ENCODE data around the gene FOXP4.
A peak's percentile ranks its signal among the peaks of the same experiment; 100 is the strongest.

FOXP4 gene

DNA sequence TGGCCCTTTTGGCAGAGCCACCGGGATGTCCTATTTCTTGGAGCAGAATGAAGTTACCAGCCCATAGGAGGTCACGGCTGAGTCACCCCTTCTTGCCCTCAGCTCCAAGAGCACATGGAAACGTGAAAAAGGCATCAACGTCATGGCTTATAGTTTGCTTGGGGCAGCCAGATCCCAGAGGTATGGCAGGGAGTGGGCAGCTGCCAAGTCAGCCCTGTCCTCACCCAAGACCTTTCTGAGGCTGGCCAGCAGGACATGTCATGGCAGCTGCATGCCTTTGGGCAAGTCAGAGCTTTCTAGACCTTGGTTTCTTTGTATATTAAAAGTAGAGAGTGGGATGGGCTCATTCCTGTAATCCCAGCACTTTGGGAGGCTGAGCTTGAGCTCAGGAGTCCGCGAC lies 83.9 kb downstream of the FOXP4 start:
- no peak for DNase-seq (ENCODE audit: low spot score)

DNA sequence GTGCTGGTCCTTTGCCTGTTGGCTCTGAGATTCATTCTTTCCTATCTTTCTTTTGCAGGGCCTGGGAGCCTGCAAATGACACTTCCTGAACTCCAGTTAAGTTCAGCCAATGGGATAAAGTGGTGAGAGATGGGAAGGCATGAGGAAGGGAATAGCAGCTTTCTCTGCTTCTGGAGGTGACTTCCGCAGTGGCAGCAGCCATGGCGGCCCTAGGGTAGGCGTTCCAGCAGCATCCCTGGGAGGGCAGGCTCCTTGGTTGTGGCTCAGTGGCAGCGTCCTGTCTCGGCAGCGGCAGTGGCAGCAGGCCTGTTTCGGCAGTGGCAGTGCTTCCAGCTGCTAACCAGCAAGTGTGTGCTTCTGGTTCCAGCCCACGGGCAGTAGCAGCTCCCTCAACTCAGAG lies 84.8 kb downstream of the FOXP4 start:
- DNase-seq (ENCODE audit: low spot score), result no peak

DNA sequence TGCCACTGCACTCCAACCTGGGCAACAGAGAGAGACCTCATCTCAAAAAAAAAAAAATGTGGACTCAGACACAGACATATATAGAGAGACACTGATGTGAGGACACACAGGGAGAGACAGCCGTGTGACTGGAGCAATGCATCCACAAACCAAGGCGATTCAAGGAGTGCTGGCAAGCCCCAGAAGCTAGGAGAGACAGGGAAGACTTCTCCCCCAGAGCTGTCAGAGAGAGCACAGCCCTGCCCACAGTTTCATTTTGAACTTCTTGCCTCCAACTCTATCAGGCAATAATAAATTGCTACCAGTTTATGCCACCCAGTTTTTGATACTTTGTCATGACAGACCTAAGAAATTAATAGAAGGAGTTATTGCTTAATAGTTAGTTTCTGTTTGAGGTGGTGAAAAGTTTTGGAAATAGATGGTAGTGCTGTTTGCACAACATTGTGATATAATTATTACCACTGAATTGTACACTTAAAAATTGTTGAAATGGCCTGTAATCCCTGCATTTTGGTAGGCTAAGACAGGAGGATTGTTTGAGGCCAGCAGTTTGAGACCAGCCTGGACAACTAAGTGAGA lies 87.0 kb downstream of the FOXP4 start:
- no peak for DNase-seq (ENCODE audit: low spot score)

DNA sequence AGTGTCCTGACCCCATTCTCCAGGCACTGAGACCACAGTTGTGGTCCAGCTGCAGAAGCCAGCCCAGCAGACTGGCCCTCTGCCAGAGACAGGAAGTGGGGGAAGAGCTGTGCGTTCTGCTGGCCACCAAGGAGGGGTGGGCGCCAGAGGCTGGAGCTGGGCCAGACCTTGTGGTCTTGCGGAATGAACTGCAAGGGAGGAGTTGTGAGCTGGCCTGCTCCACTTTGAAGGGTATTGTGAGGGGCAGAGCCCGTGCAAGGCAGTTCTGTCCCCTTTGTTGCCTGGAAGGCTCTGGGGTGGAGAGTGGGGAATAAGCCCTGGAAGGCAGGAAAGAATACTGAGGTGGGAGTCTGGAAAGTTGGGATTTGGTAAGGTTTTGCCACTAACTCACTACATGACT lies 88.5 kb downstream of the FOXP4 start:
- DNase-seq (ENCODE audit: low spot score), result no peak

DNA sequence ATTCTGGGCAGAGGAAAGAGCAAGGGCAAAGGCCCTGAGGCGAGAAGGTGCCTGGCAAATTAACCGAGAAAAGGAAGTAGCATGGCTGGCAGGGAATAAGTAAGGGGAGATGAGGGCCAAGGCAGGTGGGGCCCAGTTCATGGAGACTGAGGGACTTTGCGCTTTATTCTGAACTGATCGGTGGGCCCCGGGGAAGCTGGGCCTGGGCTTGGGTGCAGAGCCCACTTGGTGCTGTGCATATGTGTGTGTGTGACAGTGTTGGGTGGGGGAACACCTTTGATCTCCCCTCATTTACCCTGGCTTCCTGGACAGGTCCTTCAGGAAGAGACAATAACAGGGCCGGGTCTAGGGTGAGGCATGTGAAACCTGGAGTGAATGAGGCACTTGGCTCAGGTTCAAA lies 89.2 kb downstream of the FOXP4 start:
- DNase-seq (ENCODE audit: low spot score), result no peak

DNA sequence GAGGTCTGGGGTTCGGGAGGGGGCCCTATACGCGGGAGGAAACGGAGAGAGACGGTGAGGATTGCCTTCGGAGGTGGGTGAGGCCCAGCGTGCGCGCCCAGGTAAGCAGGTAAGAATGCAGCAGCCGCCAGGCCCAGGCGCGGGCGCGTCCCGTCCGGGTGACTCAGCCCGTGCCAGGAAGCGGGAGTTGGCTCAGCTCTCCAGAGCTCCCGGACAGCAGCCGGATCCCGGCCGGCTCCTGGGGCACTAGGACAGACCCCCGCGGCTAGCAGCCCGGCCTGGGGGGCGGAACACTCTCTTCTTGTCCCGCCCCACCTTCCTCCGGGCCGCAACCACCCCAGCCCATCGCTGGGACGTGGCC lies 90.6 kb downstream of the FOXP4 start:
- peak; percentile 89 for DNase-seq (ENCODE audit: low spot score)

DNA sequence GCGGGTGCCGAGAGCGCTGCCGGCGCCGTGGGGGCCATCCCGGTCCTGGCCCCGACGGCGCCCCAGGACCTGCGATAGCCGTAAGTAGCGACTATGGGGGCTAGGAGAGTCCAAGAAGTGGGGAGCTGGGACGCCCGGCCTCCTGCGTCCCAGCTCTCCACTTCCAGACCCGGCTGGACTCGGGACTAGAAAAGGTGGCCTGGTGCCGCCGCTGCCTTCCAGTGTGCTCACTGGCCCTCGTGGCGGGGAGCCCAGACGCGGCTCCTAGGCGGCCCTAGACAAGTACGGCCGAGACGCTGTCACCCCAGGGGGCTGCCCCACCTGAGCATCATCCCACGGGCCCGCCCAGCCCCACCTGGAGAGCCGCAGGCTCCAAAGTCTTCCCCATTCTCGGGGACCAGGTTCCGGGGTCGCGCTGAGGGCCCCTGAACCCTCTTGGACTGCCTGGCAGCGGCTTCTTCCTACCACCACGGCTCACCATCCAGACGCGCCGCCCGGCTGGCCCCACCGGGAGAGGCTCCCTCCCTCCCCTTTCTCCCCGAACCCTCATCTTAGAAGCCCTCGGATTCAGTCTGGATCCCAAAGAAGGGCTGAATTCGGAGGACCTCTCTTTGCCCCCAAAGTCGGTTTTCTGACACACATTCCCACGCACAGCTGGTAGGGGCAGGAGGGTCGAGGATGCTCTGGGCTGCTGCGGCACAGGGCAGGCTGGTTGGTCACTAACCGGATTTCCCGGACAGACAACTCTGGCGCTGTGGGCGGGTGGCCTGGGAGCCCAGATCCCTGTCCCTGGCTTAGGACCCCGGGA lies 91.2 kb downstream of the FOXP4 start:
- peak; percentile 31 for DNase-seq (ENCODE audit: low spot score)

DNA sequence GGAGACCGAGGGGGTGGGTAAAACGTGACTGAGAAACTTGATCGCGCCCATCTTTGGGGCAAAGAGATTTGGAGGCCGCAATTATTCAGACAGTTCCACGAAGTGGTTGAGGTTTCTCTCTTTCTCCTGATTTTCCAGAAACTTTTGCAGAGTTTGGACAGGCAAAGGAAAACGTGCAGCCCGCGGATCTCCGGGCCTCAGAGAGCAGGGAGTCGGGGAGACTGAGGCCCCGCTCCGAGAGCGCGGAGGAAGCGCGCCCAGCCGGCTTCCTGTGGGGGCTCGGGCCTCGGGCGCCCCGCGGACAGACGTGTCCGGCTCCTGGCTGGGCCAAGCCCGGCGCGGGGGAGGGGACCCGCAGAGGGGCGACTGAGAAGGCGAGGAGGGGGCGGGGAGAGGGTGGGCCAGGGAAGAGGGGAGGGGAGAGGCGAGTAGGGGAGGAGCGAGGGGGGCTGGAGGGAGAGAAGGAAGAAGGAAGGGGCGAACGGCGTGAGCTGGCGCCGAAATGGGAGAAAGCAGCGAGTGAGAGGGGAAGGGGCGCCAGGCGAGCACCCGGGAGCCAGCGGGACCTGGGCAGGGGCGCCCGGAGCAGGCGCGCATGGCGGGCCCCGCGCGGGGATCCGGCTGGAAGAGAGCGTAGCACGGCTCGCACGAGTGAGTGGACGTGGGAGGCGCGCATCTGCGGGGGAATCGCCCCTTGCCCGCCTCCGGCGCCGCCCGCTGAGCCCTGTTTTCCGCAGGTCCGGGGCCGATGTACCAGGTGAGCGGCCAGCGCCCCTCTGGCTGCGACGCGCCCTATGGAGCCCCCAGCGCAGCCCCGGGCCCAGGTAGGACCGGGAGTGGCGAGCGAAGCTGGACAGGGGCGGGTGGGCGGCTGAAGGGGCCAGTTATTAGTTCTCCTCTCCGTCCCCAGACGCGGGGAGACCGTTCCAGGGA lies 92.1 kb downstream of the FOXP4 start, which contains the start of gene MDFI:
TSS of gene MDFI (plus strand) at position 467 of the 933 bp plus-strand sequence. CDS start at position 749, 282 bp downstream.
- no peak for DNase-seq (ENCODE audit: low spot score)

DNA sequence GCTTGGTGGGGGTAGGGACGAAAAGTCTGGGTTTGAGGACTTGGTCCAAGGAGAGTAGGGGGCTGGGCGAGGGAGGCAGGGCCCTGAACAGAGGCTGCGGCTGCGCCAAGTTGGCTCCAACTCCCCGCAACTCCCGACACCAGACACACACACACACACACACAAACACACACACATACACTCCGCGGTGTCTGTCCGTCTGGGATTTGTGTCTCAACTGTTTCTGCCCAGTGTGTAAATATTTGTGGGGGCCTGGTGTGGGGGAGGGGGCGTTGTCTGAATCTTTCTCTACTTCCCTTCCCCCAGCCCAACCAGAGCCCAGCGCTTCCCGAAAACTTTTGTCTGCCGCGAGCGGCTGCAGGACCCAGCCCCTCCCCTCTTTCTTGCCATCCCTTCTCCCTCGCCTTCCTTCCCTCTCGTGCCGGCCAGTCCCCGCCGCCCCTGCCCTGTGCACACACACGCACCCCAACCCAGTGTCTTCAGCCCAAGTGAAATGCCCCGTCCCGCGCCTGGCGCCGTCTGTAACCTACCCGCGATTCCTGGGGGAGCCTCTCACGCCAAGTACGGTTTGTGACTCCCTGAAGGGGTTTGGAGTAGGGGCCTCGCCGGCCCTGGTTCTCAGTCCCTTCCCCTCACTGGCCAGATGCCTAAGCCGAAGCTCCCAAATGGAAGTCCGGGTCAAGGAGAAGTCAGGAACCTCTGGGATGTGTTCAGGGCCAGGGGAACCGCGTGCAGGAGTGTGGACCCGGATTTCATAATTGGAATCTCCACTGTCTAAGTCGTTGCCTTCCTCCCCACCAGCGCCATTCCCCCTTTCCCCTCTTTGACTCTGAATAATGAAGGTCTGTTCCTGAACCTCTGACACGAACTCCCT lies 93.0 kb downstream of the FOXP4 start:
- DNase-seq (ENCODE audit: low spot score), result no peak

DNA sequence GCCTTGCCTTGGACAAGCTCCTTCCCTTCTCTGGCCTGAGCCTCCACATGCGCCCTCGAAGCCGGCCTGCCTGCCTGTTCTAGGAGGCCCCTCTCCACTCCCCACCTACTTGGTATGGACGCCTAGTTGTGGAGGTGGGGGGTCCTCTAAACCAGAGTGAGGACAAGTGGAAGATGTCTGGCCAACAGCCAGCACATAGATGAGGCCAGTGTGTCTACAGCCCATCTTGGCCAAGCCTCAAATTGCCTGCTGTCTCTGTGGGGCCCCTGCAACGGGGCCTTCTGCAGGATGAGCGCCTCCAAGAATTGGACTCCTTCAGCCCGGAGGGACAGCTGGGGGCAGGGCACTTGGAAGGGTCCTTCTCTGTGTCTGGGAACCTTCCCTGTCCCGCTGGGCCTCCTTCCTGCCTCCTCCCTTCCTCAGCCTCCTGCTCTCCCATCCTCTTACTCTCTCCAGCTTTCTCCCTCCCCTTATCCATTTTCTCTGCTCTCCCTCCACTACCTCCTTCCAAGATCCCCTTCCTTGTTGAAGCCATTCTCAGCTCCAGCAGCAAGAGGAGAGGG lies 93.7 kb downstream of the FOXP4 start:
- no peak for DNase-seq (ENCODE audit: low spot score)

DNA sequence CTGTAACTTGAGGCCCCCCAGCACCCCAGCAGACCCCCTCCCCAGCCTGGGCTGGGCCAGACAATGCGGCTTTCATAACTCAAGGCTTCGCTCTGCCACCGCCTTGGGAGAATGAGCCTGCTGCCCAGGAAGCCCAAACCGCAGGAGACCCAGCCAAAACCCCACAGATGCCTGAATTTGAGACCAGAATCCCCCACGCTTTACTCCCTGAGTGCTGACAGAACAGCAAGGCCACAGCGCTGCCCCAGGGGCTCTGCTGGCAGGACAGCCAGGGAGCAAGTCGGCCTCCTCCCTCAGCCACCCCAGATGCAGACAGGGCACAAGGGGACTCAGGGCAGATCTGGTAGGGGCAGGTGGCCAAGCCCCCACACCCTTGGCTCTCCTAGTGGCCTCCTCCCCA lies 94.2 kb downstream of the FOXP4 start:
- DNase-seq (ENCODE audit: low spot score), result no peak

DNA sequence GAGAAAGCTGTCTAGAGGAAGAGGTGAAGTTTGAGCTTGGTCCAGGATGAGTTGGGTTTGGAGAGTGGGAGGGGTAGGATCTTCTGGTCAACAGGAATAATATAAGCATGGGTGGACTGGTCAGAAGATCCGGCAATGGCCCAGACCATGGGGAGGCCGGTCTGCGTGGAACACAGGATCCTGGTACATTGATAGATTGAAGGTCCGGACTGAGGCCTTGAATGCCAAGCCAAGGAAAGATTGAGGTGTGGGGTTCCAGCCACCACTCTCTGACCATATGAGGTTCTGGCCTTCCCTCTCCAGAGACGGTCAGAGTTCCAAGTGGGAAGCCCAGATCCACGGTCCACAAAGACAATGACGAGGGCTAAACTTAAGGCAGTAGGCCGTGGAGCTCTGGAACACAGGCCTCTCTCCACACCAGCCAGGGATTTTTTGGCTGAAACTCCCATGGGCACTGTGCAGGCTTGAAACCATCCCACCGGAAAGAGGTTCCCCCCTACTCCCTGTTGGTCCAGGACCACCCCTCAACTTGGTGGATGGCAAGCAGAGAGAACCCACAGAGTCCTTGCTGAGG lies 95.3 kb downstream of the FOXP4 start:
- no peak for DNase-seq (ENCODE audit: low spot score)

DNA sequence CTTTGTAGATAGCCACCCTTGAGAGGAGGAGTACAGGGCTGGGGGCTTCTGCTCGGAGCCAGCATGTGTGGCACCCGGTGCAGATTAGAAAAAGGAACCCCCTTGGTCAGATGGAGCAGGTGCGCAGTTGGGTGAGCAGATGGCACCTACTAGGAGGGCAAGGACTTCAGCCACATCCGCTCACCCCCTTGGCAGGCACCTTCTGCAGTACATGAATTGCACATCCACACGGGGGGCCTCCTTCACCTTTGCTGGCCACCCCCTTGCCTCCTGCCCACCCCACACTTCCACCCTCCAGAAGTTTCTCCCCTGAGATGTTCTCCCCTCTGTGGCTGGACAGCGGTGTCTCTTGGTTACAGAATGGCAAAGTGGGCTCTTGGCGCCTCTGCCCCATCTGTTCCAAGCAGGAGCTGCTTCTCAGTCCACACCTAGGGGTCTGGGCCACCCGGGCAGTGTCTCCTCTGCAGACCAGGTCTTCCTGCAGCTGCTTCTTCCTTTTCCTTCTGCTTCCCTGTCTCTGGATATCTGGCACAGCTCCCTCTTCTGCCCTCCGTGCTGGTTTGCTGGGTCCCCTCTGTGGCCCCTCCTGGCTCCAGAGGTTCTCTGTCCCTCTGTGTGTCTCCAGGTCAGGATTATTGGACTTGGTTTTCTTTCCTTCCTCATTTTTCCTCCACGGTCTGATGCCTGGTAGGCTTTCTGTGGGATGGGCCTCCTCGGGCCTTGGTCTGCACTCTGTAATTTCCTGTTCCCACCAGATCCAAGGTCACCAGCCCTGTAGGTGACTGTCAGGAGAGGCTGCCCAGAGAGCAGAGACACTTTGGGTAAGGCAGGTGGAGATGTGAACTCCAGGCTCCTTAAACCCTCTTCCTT lies 96.1 kb downstream of the FOXP4 start:
- DNase-seq (ENCODE audit: low spot score), result no peak

DNA sequence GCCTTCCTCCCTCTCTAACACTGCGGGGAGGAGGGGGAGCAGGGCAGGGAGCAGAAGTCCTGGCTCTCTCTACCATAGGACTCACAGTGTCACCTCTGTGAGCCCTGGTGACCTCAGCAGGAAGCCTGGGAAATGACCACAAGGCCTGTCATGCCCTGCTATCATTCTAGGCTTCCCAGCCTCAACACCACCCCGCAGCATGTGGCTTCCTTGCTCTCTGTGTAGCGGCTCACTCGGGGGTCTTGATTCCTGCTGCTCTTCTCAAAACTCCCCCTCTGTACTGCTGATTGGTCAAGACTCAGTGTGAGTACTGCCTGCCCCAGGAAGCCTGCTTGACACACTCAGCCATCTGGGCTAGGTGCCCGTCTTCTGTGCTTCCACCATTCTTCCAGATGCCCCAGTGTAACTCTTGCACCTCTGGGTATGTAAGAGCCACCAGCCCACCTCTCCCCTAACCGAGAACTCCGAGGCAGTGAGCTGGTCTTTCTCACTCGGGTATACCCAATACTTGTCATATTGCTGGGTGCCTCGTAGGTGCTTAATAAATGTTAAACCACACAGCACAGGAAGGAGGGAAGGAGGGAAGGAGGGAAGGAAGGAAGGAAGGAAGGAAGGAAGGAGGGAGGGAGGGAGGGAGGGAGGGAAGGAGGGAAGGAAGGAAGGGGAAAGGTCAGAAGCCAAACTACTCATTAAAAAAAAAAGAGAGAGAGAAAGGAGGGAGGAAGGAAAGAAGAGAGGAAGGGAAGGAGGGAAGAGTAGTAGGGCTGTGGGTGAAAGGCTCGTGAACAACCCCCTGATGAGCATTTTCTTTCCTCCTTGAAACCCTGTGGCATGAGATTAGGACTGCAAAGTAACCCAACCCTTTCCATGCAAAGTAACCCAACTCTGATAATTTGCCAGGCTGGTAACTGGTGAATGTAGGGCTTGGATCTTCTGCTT lies 97.0 kb downstream of the FOXP4 start:
- no peak for DNase-seq (ENCODE audit: low spot score)

DNA sequence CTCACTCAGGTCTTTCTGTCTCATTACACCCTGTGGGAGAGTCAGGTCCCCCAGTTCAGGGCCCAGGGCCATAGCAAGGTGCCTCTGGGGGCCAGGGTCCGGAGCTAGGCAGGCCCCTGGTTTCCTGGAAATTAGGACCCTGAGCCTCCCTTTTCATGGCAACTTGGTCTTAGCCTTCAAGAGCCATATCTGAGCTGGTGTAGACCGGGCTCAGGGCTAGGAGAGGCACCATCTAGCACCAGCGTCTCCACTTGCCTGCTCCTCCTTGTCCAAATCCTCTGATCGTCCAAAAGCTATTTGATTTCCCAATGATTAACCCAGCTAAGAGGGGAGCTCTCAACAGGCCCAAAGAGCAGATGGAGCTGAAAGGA lies 97.7 kb downstream of the FOXP4 start:
- no peak for DNase-seq (ENCODE audit: low spot score)

DNA sequence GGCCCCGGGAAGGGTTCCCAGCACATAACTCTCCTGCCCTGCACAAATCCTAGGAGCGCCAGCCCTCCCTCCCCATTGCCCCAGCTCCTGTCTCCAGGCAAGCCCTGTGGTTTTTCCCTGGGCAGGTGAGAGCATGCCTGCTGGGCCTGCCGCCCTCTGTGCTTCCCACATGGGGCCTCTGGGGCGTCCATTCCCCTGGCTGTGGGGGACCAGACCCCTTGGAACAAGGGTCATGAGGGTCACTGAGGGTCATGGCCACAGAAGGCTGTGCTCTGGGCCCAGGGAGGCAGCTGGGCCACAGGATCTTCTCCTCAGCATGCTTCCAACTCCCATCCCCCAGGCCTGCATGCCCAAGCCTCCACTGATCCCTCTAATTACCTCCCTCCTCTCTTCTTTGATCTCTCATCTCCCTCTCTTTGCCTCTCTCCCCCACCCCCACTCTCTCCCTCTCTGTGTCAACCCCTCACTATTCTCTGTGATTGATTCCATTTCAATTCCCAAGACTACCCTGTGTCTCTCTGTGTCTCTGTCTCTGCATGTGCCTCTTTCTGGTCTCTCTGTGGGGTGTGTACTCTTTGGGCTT lies 98.2 kb downstream of the FOXP4 start:
- no peak for DNase-seq (ENCODE audit: low spot score)

DNA sequence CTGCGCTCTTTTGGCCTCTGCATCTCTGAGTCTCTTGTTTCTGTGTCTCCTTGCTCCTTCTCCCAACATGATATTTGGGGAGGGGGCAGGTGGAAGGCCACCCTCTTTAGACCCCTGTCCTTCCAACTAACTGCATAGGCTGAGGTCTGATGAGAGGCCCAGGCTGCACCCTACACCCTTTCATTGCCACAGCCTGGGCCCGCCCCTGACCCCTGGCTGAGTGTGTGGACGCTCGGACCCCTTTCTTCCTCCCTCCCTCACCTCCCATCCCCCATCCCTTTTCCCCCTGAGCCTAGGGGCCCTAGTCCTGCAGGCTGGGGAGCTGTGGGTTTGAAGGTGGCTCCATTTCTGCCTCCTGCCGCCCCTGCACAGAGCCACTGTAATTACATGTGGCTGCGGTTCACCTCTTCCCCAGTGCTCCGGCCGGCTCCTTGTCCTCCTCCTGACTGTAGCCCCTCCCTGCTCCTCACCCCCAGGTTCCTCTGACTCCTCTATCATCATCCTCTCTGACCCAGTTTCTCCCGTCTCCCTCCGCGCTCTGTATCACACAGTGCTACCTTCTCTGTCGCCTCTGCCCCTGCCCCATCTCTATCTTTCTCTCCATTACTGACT lies 98.9 kb downstream of the FOXP4 start:
- no peak for DNase-seq (ENCODE audit: low spot score)

Measured in LoVo (cell line).